HG02884 (cell line): ENCODE results near the gene CDH13.
A peak's percentile ranks its signal among the peaks of the same experiment; 100 is the strongest.

Source experiments
- ATAC-seq: cut with Tn5 transposase; IDR thresholded peaks from one replicate; pipeline ENCODE4 v1.9.1; 2021; ENCODE audit warnings: mild to moderate bottlenecking, moderate library complexity; ENCODE audit not compliant: unreplicated experiment

Gene CDH13

DNA sequence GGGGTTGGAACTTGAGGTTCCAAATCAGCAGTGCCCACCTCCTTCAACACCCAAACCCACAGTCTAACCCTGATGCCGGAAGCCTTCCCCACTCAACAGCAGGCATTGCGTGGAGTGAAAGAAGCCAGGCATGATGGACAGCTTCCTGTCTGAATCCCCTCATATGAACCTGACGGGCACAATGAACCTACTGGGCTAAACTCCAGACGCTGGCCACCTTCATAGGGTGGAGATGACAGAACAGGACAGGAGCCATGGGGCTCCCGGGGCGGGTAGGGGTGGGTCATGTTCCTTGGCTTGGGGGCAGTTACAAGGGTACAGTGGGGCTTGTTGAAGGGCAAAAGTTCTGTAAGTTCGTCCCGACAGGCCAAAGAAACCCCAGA, 1180.5 kb downstream of the CDH13 start:
- no peak for ATAC-seq

DNA sequence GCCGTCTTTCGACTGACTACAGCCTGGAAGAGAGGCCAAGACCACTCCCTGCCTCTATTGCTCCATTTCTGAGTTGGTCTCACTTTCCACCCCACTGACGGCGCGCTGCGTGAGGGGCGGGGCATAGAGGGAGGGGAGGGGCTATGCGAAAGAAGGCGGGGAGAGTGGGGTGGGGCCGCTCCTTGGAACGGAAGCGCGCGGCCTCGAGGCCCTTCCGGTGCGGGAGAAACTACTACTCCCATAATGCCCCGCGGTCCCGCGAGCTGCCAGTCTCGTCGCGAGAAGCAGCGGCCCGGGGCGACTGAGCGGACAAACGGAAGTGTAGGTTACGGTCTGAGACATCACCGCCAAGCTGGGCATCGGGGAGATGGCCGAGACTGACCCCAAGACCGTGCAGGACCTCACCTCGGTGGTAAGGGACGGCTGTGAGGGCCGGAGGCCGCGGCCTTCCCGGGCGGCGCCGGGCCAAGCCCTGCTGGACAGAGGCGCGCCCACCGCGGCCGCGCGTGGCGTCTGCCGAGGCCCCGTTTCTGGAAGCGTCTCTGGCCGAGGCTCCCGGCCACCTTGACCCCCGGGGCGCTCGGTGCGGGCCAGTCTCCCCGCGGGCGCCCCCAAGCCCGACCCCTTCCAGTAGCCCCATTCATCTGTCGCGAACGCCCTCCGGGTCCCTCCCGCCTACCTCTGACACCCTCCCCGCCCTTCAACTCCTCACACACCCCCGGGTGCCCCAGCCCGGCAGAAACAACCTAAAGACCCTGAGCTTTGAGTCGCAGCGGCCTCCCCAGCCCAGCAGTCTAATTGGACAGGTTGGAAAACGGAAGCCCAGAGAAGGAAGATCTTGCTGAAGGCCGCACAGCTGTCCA, 1181.2 kb downstream of the CDH13 start, which contains the start of gene HSBP1:
Gene HSBP1, plus strand, starts transcription at position 269 of the 863 bp plus-strand sequence. Its CDS starts 99 bp downstream, at position 368.
- ATAC-seq: peak; percentile 88

DNA sequence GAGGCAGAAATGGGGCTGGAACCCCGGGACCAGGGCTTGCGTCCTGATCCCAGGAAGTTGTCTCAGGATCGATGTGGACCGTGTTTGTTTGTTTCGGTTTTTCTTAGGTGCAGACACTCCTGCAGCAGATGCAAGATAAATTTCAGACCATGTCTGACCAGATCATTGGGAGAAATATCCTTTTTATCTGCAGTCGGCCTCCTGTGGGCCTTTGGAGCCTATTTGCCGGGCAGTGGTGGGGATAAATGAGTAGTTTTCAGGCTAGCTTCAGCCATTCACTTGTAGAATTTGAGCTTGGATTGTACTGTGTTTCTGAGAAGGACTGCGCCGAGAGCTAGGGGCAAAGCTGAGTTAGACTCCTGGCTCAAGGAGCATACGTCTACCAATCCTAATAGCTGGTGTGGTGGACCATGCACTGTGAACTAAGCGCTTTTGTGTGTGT, 1181.8 kb downstream of the CDH13 start:
- no peak for ATAC-seq

DNA sequence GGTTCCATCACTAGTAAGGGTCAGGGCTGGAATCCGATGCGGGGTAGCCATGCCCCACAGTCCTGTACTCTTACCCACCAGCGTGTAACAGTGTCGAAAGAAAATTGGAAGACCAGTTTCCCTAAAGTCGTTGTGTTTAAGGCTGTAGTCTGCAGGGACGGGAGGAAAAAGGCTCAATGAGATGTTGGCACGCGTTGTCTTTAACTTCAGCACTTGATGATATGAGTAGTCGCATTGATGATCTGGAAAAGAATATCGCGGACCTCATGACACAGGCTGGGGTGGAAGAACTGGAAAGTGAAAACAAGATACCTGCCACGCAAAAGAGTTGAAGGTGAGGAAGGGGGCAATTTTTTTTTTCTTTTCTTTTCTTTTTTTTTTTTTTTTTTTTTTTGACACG, 1182.3 kb downstream of the CDH13 start:
- no peak for ATAC-seq

DNA sequence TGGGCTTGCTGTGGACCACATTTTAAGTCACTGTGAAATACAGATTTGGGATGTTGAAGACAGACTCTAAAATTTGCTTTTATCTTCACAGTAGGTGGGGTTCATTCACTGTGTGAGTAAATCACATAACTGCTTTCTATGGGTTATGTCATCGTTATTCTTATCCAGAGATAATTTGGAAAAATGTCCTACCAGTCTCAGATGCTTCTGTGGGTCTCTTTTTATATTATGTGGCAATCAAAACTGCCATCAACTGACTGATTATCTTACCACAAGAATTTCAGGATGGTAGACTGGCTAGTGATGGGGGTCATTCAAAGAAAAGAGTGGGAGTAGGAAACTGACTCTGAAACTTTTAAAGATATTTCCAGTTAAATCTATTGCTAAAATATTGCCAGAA, 1184.1 kb downstream of the CDH13 start:
- no peak for ATAC-seq

DNA sequence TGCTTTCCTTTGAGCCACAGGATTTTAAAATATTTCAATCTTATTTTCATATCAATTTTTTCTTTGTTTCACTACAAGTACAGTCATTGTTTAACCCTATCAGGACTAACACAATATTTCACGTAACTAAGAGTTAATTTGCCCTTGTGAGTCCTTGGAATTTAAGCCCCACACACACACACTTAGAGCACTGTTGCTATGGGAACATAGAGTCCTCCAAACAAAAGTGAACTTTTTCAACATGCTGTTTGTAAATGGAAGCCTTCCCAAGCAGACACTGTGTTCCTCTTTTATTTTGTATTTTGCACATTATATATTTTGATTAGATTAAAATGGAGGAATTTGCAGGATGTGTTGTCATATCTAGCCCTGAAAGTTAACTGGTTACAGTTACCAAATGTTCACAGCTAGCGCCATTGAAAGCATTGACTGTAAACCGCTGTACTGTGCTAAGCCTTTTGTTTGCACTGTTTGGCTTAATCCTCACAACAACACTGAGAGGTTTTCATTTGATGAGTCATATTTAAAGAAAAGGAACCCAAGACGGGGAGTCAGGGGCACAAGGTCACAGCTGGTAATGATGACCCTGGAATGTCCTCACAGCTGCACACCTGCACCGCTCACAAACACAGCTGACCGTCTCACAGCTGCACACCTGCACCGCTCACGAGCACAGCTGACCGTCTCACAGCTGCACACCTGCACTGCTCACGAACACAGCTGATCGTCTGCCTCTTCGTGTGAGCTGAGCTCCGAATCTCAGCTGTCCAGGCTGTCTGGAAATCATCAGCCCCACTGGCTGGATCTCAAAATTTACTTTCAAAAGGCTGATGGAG, 1187.3 kb downstream of the CDH13 start:
- no peak for ATAC-seq

DNA sequence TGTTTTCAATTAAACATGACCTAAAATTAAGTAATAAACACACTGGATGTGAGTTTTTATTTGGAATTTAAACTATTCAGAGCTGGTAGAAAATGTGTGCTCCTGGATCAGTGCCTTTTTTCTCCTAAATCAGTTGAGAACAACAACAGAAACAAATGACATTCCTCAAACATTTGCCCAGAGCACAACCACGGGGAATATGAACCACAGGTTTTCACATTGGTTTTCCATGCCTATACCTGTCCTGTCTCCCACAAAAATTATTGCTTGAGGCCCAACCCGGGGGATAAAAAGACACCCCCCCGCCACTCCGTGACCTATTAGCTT, 1187.9 kb downstream of the CDH13 start:
- ATAC-seq: no peak

DNA sequence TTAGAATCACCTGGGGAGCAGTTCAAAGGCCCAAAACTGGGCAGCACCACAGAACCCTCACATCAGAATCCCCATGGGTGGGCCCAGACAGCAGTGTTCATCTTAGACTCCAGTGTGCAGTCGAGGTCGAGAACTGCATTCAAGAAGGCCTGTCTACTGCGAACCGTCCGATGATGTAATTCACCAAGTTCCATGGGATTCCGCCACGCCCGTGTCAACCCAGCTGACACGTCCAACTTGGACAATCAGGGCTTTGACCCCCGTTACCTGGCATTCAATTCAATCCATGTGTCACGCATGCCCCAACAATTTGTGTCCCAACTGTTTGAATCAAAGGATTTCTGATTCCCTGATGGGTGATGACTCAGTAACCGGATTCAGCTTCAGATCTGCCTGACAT, 1190.3 kb downstream of the CDH13 start:
- ATAC-seq: no peak

DNA sequence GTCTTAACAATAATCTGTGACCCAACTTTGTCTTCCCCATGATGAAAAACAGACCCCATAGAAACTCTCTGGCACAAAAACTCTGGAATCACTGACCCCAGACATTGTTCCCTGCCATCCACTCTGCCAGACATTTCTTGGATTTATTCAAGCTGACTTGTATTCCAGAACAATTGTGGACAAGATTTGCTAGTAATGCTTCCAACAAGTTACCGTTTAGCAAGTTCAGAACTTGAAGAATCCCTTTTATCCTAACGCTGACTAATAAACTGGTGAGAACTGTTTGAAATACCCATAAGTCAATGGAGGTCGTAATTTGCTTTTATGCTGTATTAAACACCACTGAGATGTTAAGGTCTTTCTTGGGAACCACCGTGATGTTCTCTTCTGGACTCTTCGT, 1191.5 kb downstream of the CDH13 start:
- ATAC-seq: no peak

DNA sequence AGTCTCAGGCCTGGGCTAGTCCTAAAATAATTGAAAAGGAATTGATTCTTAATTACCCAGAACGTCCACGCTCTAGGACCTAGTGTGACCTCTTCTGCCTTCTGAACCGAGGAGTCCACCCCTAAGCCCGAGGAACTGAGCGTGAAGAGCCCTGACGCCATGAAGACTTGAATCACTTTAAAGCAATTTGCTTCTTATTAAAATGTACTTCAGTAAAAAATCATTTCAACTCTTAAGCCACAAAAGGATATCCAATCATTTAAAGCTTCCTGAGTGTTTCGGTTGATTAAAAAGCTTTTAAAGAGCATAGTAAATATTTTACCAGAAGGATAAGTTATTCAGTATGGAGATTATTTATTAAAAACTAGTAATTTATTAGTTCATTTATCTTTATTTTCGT, 1192.6 kb downstream of the CDH13 start:
- ATAC-seq: no peak

DNA sequence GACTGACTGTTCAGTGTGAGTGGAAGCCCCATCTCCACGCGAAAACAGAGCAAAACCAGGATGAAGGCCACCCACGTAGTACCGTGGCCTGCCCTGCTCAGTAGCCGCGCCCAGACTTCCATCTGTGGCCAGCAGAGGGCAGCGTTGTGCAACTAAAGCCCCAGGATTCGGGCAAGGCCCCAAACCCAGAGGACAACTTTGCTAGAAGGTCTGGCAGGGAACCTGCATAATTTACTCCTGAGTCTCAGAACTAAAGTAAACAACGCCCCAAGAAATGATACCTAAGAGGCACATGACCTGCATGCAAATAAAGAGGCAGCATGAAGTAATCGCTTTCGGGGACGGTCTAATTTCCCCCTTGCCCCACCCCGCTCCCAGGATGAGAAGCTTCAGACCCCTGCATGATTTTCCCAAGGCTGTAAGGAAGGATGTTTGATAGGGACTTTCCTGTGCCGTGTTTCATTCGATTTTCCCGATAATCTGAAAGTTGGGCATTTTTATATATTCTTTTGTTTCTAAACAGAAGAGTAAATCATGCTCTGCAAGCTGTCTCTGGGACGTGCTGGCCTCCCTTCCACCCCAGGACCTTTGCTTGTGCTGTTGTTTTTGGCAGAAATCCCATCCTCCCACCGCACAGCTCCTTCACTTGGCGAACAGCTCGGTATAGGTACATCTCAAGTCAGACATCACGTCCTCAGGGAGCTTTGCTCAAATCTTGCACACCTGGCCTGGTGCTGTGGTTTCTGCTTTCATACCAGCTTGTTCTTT, 1199.6 kb downstream of the CDH13 start:
- no peak for ATAC-seq

DNA sequence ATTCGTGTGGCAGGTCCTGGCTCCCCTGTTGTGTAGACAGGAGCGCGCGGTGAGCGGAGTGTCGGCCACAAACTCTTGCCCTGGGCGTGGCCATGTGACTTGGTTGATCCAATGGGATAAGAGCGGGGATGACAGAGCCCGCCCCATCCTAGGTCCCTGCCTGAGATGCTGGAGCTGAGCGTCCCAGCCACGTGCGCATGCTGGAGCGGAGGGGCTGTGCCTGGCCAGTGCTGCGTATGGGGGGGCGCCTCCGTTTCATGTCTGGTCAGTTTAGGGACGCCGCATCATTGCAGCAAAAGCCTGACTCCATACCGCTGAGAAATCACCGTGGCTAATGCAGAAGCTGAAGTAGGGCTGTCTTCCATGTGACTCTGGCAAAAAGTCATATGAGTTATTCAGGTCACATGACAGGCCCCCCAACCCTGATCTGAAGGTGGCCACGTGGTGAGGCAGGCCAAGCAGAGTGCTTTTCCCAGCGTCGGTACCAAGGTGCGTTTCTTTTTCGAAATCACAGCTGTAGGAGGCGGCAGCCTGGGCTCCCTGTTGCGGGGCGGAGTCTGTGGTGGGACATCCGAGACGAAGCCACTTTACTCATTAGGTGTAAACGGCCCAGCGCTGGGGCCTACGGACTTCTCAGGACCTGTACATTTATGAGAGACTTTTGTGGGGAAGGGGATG, 1203.5 kb downstream of the CDH13 start:
- ATAC-seq: no peak

DNA sequence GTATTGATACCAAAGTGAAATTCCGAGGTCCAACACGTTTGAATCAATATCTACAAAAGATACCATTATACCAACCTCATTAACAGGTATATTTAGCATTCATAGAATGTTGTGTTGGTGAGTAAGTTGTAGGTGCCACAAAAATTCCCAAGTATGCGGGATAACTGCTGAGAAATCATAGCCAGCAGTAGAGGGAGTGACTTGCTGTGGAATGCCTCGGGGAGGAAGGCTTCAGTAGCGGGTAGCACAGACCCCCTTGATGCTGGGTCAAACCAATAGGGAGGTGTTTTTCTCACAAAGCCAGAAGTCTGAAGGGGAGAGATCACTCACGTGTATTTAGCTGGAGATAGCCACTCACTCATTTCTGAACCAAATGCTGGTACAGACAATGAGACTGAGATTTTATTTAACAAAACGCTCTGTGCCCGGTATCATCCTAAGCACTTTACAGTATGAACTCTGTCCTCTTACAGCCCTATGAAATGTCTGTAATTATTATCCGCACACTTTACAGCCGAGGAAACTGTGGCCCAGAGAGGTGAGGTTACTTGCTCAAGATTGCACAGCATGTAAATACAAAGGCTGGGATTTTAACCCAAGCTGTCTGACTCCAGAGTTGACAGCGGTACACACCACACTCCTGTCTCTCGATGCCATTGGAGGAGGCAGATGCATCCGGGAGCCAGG, 1204.1 kb downstream of the CDH13 start:
- ATAC-seq: no peak

DNA sequence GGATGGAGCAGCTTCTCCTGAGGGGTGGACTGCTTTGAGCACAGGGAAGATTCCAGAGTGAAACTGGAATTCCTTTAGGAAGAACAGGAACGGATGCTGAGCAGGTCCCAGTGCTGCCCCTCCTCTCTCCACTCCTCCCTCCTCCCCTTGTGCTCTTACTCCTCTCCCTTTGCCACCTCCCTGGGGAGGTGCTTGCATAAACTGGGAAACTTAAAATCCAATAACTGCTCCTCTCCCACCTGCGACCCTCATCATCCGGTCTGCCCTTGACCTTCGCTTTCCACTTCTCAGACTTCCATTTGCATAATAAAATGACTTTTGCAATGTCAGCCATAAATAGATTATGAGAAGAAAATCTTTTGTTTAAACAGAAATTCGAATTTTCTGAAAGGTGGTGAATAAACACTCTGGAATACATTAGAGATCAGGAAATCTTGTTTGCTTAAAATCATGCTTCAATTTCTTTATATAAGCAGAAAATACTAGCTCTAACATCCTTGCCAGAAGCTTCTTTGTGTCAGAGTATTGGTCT, 1204.8 kb downstream of the CDH13 start:
- ATAC-seq: no peak

DNA sequence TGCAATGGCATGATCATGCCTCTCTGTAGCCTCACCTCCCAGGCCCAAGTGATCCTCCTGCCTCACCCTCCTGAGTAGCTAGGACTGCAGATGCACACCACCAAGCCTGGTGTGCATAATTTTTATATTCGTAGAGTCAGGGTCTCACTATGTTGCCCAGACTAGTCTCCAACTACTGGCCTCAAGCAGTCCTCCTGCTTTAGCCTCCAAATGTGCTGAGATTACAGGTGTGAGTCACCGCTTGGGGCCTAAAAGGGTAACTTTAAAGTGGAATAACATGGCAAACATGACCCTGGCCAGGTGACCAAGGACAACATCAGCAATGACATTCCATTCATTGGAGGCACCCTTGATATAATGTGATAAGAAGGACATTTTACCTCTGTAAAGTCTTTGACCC, 1207.2 kb downstream of the CDH13 start:
- ATAC-seq: no peak

DNA sequence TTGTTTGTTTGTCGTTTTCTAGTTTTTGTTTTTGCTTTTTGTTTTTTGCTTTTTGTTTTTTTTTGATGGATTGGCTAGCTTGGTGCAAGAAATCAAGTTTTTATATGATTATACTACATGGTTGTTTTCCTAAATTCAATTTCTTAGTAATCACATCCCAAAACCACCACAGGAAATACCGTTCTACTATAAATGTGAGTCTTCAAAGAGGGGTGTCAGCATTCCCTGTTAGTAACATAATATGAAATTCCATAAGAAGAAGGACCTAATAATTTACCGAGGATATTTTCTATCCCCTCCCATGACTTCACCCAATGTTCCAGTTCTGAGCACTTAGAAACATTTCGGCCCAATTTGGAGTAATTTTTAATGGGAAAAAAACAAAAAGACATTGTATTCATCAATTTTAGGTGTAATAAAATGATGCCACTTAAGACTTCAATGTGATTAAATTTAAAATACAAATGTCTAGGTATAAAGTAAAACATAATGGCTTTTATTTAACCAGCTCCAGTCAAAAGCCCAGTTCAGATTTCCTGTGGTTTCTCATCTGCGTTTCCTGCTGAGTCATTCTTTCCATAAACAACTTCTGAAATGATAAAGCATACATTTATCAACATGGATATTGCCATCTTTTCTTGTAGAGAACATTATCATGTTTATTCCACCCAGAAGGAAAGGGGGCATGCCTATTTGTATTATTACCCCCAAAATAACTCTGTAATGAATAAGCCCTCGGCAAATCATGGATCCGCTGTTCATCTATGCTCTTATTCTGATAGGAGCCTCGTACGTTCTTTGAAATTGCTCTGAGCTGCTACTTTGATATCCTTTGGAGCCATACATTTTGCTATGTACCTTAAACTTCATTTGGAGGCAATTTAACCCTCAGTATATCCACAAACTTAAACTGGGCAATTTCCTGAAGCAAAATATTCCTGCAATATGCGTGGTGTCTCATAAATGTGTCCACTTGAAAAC, 1209.1 kb downstream of the CDH13 start:
- no peak for ATAC-seq

DNA sequence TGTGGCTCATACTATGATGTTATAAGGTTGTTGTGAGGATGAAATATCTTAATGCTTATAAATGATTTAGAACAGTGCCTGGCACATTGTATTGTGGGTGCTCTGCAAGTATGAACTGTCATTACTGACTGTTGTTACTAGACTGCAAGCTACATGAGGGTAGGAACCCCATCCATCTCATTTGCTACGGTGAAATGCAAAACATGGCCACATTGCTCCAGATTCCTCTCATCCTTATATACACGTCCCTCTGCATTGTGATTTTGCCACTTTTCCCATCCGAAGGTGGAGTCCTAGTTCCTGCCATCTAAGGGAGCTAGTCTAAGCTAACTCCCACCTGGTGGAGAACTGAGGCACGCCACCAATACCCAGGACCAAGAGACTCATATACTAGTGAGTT, 1210.8 kb downstream of the CDH13 start:
- ATAC-seq: no peak

DNA sequence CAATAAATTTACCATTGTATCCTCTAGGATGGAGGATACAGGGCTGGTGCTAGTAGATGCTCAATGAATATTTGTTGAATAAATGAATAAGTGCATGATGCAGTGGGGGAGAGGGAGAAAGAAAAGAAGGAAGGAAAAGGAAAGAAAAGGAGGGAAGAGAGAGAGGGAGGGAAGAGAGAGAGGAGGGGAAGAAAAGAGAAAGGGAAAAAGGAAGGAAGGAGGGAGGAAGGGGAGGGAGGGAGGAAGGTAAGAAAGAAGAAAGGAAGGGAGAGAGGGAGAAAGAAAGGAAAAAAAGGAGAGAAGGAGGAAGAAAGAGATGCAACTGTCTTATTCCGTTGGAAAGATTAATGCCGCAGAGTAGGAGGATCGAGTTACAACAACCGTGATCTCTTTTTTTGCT, 1211.4 kb downstream of the CDH13 start:
- ATAC-seq: no peak

DNA sequence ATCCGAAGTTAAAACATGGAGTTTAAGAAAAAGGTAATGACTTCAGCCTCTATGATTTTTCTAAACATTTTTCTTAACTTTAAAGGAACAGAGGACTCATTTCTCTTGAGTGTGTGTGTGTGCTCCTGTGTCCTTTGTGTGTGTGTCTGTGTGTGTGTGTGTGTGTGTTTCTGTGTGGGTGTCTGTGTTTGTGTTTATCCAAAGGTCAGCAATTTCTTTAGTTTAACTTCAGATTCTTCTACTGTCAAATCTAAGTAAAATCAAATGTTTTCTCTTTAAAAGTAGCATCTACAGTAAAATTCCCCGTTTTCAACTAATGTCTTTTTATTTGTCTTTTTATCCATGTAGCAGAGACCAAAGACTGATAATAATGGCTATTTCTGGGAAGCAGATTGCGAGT, 1212.8 kb downstream of the CDH13 start:
- ATAC-seq: no peak
